ENCODE measurements around the gene HSPA2.

DNA sequence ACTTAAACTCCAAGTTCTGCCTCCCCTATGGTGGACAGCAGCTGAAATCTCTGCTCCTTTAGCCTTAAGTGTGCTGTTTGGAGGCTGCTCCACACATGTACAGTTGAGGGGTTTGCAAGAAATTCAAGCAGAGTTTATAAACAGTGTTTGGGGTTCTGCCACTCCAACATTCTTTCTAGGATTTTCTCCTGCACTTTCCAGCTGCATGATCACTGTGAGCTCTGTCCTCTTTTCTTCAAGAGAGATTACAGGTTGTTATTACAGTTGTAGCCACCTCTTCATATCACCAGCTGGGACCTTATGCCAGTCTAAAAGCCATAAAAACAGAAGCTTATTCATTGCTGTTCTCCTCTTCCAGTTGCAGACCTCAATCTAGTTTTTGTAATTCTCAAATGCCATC is 45.3 kb upstream of the HSPA2 start:
- TF ChIP-seq, protein P1, sequence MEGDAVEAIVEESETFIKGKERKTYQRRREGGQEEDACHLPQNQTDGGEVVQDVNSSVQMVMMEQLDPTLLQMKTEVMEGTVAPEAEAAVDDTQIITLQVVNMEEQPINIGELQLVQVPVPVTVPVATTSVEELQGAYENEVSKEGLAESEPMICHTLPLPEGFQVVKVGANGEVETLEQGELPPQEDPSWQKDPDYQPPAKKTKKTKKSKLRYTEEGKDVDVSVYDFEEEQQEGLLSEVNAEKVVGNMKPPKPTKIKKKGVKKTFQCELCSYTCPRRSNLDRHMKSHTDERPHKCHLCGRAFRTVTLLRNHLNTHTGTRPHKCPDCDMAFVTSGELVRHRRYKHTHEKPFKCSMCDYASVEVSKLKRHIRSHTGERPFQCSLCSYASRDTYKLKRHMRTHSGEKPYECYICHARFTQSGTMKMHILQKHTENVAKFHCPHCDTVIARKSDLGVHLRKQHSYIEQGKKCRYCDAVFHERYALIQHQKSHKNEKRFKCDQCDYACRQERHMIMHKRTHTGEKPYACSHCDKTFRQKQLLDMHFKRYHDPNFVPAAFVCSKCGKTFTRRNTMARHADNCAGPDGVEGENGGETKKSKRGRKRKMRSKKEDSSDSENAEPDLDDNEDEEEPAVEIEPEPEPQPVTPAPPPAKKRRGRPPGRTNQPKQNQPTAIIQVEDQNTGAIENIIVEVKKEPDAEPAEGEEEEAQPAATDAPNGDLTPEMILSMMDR (IDR thresholded peaks at IDR 0.05), result no peak
- no peak for TF ChIP-seq POLR2AphosphoS5 (IDR thresholded peaks at IDR 0.05)
- no peak for TF ChIP-seq POLR2A (IDR thresholded peaks at IDR 0.05)

Data from gastroesophageal sphincter (tissue), 3 donors.